ENCODE results near the gene DDX24.

DDX24 gene

GRCh38 chr14:94121485-94121884 lies 40.5 kb upstream of the DDX24 start:
- DNase-seq (ENCODE audit: low read depth): no peak
- in situ Hi-C loops (cut with HindIII; ENCODE audit: low sequenced_read_pairs): loop anchor here (5.0 kb wide), 2 partner anchors 56 to 94 kb away; partner anchors contain the start of gene OTUB2
- TF ChIP-seq CTCF (IDR thresholded peaks at IDR 0.05; ENCODE audit: low read depth, low read length, missing control alignments): no peak
- no peak overlapping the region for H3K4me3 ChIP-seq (ENCODE audit: low read depth, low read length)

- no peak overlapping the region for H3K4me3 ChIP-seq (ENCODE audit: low read depth, low read length)
Measured at GRCh38 chr14:94120667-94121340, 39.8 kb upstream of the DDX24 start.

GRCh38 chr14:94119071-94119470 lies 38.1 kb upstream of the DDX24 start:
- no peak for TF ChIP-seq CTCF (IDR thresholded peaks at IDR 0.05; ENCODE audit: low read depth, low read length, missing control alignments)
- no peak overlapping the region for H3K4me3 ChIP-seq (ENCODE audit: low read depth, low read length)
- in situ Hi-C loops (cut with HindIII; ENCODE audit: low sequenced_read_pairs): no loop called here
- no peak for DNase-seq (ENCODE audit: low read depth)

More at GRCh38 chr14:94120667-94121340, 39.8 kb upstream of the DDX24 start:
- peak; percentile 65 for DNase-seq (ENCODE audit: low read depth)
- in situ Hi-C loops (cut with HindIII; ENCODE audit: low sequenced_read_pairs): loop anchor here (5.0 kb wide), 2 partner anchors 56 to 94 kb away; partner anchors contain the start of gene OTUB2
- TF ChIP-seq CTCF (IDR thresholded peaks at IDR 0.05; ENCODE audit: low read depth, low read length, missing control alignments): no peak

GRCh38 chr14:94117856-94118255 lies 36.9 kb upstream of the DDX24 start:
- H3K4me3 ChIP-seq (ENCODE audit: low read depth, low read length): no peak overlapping the region
- TF ChIP-seq CTCF (IDR thresholded peaks at IDR 0.05; ENCODE audit: low read depth, low read length, missing control alignments): no peak
- in situ Hi-C loops (cut with HindIII; ENCODE audit: low sequenced_read_pairs): no loop called here

GRCh38 chr14:94116701-94117100 lies 35.7 kb upstream of the DDX24 start:
- TF ChIP-seq CTCF (IDR thresholded peaks at IDR 0.05; ENCODE audit: low read depth, low read length, missing control alignments): no peak
- H3K4me3 ChIP-seq (ENCODE audit: low read depth, low read length): no peak overlapping the region
- no peak for DNase-seq (ENCODE audit: low read depth)
- in situ Hi-C loops (cut with HindIII; ENCODE audit: low sequenced_read_pairs): no loop called here

More at GRCh38 chr14:94117856-94118255, 36.9 kb upstream of the DDX24 start:
- DNase-seq (ENCODE audit: low read depth): no peak

- no peak overlapping the region for H3K4me3 ChIP-seq (ENCODE audit: low read depth, low read length)
- in situ Hi-C loops (cut with HindIII; ENCODE audit: low sequenced_read_pairs): no loop called here
- TF ChIP-seq CTCF (IDR thresholded peaks at IDR 0.05; ENCODE audit: low read depth, low read length, missing control alignments): no peak
- DNase-seq (ENCODE audit: low read depth): no peak
Measured at GRCh38 chr14:94115631-94116030, 34.6 kb upstream of the DDX24 start.
